EL (cell line): Measurements from ENCODE around the gene ESR2.
"Not testable (repeated sequence)": the region's sequence is repeated elsewhere in the genome, so short reads cannot be mapped to it uniquely, and the experiment has no call there.

Experiments used
- DNase-seq: peaks from one replicate; pipeline ENCODE4 v3.0.0-alpha.2; 2016

ESR2 gene

DNA sequence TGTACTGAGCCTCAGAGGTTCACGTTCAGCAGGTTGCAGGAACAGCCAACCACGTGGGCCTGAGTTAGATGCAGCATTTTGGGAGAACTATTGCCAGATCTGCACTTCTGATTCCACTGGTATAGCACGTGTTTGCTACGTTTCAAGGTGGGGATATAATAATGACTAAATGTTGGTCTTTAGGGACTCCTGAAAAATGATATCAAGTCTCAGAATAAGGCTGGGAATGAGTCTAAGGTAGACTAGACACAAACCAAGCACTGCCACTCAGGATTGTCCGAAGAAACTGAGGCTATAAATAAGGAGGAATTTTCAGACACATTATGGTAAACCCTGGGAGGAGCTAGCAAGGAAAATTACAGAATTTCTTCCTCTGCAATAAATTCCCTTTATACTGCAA, 98.1 kb downstream of the ESR2 start:
- DNase-seq, result no peak

DNA sequence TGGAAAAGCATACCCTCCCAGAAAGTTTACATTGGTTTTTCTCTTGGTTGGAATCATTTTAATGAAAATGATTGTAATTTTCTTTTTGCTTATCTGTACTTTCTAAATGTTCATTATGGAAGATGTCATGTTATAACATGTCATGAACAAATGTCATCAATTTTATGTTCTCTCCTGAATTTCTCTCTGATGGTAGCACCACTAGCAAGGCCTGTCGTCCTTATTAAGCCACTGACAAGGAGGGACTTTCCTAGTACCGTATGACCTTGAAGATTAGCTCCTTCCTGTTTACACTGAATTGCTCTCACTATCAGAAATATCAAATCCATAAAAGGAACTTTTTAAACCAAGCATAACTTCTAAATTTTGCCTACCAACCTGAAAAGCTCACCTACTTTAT, 99.0 kb downstream of the ESR2 start:
- DNase-seq, result no peak

DNA sequence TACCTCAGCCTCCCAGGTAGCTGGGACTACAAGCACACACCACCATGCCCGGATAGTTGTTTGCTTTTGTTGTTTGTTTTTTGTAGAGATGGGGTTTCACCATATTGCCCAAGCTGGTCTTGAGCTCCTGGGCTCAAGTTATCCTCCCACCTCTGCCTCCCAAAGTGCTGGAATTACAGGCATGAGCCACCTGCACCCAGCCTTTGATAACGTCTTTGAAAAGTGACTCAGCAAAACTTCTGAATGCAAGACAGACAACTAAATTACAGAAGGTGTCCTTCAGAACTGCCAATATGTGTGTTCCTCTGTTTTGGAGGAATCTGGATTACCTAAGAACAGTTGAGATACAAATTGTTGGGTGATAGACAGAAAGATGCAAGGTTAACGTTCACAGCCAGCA, 99.8 kb downstream of the ESR2 start:
- no peak for DNase-seq

DNA sequence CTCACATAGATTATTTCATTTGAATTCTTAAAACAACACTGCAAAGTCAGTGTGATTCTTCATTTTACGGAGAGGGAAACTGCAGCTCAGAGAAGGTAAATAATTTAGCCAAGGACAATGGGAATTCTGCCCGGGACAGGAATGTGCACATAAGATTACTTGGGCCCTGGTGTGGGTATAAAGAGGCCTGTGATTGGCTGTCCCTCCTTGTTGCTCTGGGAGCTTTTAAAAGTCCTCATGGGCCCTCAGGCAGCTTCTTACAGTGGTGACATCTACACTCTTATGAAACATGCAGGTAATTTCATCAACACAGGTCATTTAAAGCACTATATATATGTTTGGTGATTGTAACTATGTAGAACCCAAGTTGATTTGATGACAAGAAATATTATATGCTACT, 100.3 kb downstream of the ESR2 start:
- no peak for DNase-seq

DNA sequence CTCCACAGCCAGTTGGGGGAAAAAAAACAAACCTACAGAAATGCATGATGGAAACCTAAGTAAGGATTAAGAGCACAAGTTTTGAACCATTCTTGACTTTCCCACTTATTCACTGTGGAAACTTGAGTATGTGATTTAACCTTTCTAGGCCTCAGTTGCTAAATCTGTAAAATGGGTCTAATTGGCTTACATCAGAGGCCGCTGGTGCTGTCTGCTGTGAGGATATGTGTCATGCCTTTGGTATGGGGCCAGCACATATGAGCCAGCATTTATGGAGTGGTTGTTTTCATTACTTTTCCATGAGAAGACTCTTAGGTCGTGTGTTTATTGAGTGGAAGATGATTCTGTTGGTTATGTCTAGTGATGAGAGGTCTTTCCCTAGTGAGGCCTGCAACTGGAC, 102.4 kb downstream of the ESR2 start:
- peak; percentile 84 for DNase-seq

DNA sequence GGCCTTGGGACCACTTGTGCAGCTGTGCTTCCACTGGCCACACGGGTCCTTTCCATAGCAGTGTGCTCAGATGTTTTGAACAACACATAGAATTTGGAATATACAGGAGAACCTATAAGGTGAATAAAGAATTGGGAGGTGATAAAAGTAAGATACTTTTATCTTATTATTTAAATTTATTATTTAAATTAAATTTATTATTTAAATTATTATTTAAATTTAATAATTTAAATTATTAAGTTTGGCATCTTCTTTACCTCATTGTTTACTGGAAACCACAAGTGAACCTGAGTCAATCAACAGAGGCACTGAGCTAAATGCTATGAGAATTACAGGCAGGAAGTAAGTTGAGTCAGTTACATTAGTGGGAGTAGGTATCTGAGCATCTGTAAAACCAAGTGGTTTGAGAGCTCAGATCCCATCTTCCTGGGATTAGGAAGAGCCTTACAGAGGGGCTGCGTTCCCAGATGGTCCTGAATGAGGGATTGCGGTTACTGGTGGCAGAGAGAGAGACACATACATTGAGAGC, 103.1 kb downstream of the ESR2 start:
- DNase-seq, result no peak

DNA sequence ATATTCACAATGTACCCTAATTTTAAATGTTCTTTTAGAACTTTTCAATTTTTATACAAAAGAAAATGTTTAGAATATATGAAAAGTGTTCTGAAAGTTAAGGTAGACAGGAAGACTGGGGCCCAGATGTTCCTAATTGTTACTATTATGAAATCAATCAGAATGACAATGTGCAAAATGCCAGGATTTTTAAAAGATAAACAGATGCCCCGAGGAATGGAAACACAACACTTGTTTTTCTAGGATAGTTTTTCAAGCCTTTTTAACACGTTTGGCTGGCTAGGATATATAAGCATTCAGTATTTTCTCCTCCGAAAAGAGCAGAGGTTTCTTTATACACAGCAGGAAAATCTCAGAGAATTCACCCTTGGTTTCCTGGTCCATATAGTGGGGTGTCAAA, 106.8 kb downstream of the ESR2 start:
- DNase-seq, result no peak

DNA sequence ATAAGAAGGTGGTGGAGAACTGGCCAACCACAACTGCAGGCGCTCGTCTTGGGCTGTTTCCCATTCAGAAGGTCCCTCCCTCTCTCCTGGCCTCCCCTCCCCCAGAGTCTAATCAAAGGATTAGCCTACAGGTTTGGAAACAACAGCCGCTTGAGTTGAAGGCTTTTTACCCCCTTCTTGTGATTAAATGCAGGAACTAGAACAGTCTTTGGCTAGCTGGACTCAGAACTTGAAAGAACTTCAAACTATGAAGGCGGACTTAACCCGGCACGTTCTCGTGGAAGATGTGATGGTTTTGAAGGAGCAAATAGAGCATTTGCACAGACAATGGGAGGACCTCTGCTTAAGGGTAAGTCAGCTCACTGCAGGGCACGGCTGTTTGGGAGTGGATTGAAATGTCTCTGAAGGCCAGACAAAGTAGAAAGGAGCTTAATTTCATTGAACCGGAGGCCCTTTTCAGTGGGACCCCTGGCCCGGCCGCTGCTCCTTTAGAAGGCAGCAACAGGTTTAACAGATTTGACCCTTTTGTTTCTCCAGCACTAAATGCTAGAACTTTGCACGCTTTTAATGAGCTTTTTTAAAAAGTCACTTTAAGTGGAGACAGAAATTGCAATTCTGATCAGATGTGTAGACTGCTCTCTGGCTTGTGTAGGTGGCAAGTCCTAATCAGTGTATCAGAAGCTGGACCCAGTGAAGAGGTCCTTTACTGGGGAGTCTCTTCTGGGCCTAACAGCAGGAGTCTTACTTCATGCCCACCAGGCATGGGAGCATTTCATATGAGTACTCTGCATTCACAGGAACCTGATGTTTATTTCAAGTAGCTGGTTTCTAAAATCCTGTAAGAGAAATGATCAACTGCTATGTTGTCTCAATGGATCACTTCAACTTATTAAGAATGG, 107.7 kb downstream of the ESR2 start:
- DNase-seq, result no peak

DNA sequence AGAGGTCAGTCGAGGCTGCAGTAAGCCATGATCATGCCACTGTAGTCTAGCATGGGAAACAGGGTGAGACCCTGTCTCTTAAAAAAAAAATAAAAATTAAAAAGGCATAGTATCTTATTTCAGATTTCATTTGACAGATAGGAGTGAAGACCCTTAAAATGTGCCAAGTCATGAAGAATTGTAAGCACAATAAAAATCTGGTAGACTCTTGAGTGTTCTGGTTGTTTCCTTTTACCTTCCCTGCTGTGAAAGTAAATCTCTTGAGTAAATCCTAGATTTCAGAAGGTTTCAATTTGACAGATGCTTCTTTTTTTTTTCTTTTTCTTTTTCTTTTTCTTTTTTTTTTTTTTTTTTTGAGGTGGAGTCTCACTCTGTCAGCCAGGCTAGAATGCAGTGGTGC, 109.0 kb downstream of the ESR2 start:
- DNase-seq, result no peak

DNA sequence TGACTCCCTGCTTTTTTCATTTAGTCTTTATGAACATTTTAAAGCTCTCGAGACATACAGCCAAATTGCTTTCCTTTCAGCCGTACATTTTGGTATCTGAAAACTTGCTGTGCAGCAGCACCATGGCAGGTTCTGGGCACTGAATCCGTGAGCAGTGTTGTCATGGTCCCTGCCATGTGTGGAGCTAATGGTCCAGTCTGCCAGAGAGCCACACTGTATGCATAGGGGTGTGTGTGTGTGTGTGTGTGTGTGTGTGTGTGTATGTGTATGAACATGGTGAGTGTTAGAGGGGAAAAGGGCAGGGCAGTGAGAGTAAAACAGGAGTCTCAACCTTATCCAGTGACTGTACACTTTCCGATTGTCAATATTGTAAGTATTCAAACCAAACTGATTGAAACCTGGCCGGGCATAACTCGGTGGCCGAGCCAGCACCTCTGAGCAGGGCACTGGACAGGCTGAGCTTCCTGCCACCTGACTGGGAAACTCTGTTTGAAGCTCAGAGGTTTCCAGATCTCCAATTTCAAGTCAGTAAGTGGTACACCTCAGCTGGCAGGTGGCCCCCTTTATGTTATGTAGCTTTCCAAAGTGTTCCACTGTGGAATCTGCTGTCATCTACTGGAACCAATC, 110.0 kb downstream of the ESR2 start:
- no peak for DNase-seq

DNA sequence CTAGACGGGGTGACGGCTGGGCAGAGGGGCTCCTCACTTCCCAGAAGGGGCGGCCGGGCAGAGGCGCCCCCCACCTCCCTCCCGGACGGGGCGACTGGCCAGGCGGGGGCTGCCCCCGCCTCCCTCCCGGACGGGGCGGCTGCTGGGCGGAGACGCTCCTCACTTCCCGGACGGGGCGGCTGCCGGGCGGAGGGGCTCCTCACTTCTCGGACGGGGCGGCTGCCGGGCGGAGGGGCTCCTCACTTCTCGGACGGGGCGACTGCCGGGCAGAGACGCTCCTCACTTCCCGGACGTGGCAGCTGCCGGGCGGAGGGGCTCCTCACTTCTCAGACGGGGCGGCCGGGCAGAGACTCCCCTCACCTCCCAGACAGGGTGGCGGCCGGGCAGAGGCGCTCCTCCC, 111.3 kb downstream of the ESR2 start:
- DNase-seq, result not testable (repeated sequence)

DNA sequence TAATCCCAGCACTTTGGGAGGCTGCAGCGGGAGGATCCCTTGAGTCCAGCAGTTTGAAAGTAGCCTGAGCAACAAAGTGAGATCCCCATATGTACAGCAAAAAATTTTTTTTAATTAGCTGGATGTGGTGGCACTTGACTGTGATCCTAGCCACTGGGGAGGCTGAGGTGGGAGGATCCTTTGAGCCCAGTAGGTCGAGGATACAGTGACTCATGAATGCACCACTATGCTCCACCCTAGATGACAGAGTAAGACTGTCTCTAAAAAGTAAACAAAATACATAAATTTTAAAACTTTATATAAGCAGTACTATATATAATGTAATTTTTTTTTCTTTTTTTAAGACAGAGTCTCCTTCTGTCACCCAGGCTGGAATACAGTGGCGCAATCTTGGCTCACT, 115.4 kb downstream of the ESR2 start:
- no peak for DNase-seq

DNA sequence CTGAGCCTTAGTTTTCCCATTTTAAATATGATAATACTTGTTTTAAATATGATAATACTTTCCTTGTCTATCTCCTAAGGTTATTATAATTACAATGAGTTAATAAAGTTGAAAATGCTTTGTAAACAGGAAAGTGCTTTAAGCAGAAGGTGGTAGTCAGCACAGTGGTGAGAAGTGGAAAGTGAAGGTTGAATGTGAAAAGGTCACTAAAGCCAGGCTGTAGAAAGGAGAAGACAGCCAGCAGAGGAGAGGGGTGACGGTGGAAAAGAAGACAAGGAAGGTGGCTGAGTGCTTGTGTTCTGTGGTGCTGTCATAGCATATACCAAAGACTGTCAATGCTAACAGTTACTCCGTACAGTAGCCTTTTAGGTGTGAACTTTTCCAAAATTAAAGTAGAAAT, 117.8 kb downstream of the ESR2 start:
- DNase-seq, result no peak

DNA sequence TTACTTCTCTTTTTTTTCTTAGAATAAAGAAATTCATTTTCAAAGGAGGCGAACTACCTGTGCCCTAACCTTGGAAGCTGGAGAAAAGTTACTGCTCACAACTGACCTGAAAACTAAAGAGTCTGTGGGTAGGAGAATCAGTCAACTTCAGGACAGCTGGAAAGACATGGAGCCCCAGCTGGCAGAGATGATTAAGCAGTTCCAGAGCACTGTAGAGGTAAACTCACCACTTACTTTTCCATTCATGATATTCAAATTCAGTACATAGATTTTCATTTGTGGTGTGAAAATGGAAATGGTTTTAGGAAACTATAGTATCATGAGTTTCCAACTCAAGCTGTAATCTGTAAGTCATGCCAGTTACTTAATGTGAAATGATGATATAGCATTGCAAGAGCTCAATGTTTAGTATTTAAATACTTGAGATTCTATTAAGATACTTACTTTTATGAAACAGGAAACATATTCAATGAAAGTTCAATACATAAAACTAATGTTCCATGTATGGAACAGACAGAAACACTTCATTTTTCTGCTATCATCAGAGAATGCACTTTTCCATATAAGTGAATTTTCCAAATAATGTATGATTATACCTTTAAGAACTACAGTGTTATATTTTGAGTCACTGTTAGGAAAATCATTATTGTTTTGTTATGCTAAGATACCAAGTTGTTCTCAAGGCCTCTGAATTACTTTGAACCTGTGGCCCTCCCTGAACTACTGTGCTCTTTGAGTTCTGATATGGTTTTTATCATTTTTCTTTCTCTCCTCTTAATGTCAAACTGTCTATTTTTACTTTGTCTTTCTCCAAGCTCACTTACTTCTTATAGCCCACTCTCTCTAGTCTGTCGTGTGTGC, 119.0 kb downstream of the ESR2 start:
- no peak for DNase-seq

DNA sequence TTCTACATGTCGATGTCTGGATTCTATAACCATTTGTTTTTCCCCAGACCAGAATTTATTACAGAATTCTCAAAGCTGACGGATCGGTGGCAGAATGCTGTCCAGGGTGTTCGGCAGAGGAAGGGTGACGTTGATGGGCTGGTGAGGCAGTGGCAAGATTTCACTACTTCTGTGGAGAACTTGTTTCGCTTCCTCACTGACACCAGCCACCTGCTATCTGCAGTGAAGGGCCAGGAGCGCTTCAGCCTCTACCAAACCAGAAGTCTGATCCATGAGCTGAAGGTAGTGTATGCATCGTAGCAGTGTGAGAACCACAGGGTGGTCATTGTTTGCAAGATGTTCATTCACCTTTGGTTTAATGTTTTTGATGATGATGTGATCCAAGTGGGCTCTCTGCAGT, 124.0 kb downstream of the ESR2 start:
- no peak for DNase-seq

DNA sequence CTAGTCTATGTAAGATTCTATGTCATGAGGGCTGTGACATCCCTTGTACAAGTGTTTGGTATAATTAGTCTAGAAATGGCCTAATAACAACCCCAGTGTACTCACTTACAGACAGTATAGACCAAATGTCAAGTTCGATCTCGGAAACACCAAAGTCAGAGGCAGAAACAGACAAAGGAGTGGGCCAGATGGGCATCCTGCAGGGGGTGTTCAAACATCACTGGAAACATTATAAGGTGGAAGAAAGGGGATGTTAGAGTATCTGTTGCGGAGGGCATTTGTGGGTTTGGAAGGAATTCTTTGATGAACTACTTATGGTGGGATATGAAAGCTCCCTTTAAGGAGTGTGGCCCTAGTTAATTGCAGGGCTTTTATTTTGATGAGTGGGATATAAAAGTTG, 134.6 kb downstream of the ESR2 start:
- DNase-seq, result no peak

DNA sequence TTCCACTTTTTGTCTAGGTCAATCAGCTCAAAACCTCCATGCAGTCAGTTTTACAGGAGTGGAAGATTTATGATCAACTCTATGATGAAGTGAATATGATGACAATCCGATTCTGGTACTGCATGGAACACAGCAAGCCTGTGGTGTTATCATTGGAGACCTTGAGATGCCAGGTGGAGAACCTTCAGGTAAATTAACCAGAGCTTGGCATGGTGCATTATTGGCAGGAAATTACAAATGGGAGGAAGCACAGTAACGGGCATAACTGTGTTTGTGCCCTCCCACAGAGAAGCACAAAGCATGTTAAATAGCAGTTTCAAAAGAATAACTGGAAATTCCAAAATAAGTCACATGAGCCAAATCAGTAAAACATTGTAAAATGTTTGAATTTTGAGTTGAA, 135.6 kb downstream of the ESR2 start:
- DNase-seq, result no peak

DNA sequence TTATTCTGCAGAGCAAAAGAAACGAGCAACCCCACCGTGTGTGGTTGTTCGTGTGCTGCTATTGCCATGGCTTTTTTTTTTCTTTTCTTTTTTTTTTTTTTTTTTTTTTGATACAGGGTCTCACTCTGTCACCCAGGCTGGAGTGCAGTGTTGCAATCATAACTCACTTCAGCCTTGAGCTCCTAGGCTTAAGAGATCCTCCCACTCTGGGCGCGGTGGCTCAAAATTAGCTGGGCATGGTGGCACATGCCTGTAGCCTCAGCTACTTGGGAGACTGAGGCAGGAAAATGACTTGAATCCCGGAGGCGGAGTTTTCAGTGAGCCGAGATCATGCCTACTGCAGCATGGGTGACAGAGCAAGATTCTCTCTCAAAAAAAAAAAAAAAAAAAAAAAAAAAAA, 144.2 kb downstream of the ESR2 start:
- DNase-seq, result no peak

DNA sequence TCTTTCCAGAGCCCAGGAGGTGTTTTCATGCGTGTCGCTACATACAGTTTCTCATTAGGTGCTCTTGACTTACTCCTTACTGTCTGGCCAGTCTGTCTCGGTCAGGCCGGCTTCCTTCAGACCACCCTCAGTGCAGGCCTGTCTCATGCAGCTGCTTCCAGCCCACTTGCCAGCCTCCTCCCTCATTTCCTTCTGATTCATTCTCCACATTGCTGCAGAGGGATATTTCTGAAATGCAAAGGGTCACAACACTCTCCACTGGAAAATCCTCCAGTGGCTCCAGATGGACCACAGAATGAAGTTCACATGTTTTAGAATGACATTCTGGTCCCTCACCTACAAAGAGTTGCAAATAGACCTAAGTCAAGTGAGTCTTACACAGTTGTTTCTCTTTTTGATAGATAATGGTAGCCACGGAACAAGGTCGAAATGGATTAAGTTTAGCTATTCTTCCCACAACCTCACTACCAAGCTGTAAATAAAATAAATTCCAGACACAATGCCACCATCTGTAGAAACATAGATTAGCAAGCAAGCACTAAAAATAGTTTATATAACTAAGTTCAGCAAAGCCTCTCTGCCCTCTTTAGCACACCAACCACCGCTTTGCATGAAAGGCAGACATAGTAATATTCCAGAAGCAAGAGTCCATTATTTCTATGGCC, 146.9 kb downstream of the ESR2 start:
- no peak for DNase-seq

DNA sequence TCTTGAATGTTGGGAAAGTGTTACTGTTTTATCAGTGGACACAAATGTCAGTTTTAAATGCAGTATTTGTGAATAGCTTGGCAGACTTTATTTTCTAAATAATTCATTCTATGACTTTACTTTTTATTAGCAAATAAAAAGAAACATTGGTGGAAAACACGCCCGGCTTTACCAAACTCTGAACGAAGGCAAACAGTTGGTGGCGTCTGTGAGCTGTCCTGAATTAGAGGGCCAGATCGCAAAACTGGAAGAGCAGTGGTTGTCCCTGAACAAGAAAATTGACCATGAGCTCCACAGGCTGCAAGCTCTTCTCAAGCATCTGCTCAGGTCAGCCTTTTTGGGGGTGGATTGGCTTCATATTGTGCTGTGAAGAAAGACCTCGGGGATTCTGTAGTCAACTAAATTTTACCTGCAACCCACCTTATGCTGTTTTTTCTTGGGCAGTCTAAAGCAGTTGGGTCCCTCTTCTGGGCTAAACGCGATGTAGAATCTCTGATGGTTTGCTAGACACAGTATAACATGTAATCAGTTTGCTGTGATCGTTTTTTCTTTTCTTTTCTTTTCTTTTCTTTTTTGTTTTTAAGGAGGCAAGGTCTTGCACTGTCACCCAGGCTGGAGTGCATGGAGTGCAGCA, 156.4 kb downstream of the ESR2 start:
- no peak for DNase-seq

DNA sequence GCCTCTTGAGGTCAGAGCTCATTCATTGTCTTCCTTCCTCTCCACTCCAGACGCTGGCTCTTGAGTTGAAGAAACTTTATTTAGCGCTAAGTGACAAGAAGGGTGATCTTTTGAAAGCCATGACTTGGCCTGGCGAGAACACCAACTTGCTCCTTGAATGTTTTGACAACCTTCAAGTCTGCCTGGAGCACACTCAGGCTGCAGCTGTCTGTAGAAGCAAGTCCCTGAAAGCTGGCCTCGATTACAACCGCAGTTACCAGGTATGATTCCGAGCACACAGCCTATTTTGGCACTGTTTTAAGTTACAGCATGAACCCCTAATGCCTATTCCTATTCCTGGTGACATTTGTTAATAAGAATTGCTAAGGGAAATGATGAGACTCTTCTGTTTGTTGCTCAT, 167.6 kb downstream of the ESR2 start:
- no peak for DNase-seq

DNA sequence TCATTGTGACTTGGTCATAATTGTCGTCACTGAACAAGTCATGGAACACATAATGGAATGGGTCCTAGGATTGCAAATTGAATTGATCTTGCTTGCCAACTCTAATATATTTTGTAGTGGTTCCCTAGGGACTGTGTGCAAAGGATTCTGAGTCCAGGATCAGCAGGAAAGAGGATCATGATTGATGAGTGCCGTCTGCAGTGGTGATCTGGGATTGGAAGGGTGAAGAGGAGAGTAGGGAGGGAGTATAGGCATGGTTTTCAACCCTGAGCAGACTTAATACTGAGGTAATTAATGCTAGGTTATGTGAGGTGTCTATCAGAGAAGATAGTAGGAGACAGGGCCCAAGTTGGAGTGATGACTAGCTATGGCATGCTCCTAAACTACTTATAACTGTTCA, 168.9 kb downstream of the ESR2 start:
- DNase-seq, result no peak
